Naive thymus-derived CD8-positive, alpha-beta T cell (primary cell): ENCODE data around the gene SPDYE4. TPM values are rescaled to one million over a fixed set of nuclear protein-coding genes. Genes with fewer than 3 reads are reported as not detected.

Experiments used
- polyA plus RNA-seq, 3 donors: library from polyadenylated mRNA; unstranded; fragments of 300-500 nt; fragmentation: Illumina TruSeq; gene quantifications; one replicate each; pipeline ENCODE4 v1.2.3, GENCODE V29; 2021
- total RNA-seq, 8 experiments: library from RNA in 2 of 8; stranded (reverse) in 2 of 8; gene quantifications; one replicate each; pipeline ENCODE4 v1.2.3 and lab custom pipeline; 2021 to 2026

SPDYE4 gene
- total and polyA plus RNA-seq, 5 experiments from 2014 or later: not detected

Other genes starting within 250 kb of the SPDYE4 start
- gene MYH10, start 127.8 kb downstream of the SPDYE4 start, total RNA-seq: 1 to 10 TPM; 1.7 to 2.5 TPM
- gene MYH10, start 127.8 kb downstream of the SPDYE4 start, polyA plus RNA-seq: 1 to 10 TPM in 2 of 3 donors, under 1 TPM in 1; 0.56 to 3.1 (median 1.6) TPM
- gene CCDC42, start 13.7 kb downstream of the SPDYE4 start, total RNA-seq: under 1 TPM; 0.44 to 0.66 TPM
- not detected for gene CCDC42, start 13.7 kb downstream of the SPDYE4 start, polyA plus RNA-seq
- gene MFSD6L, start 40.8 kb upstream of the SPDYE4 start, total RNA-seq: under 1 TPM in 1 of 2 experiments, not detected in 1; 0.26 TPM
- gene MFSD6L, start 40.8 kb upstream of the SPDYE4 start, polyA plus RNA-seq: not detected
- gene PIK3R6, start 109.1 kb upstream of the SPDYE4 start, total RNA-seq: under 1 TPM; 0.42 to 0.44 TPM
- under 1 TPM in 1 of 3 donors, not detected in 2; 0.47 TPM for gene PIK3R6, start 109.1 kb upstream of the SPDYE4 start, polyA plus RNA-seq
- gene PIK3R5, start 207.2 kb upstream of the SPDYE4 start, total RNA-seq: 100 to 1,000 TPM in 1 of 2 experiments, 10 to 100 TPM in 1; 94.1 to 104 TPM
- gene PIK3R5, start 207.2 kb upstream of the SPDYE4 start, polyA plus RNA-seq: 10 to 100 TPM; 20.0 to 44.0 (median 25.8) TPM